ENCODE data around the gene APOC3.

APOC3 gene

GRCh38 chr11:116807601-116808261 is 22.0 kb upstream of the APOC3 start:
- no peak for DNase-seq

GRCh38 chr11:116808262-116809175 is 21.2 kb upstream of the APOC3 start:
- no peak for DNase-seq

- no peak for DNase-seq
Observed at GRCh38 chr11:116811194-116811593, 18.5 kb upstream of the APOC3 start.

DNA sequence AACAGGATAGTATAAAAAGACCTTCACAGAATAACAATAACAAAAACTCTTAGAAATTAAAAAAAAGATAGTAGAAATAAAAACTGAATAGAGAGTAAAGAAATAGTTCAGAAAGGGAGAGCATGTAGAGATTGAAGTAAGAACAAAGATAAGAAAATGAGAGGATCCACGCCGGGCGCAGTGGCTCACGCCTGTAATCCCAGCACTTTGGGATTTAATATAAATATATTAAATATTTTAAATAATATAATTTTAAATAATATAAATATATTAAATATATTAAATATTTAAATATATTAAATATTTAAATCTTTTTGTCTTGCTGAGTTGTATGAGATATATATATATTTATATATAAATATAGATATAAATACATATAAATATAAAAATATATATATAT is 17.6 kb upstream of the APOC3 start:
- no peak for DNase-seq

DNA sequence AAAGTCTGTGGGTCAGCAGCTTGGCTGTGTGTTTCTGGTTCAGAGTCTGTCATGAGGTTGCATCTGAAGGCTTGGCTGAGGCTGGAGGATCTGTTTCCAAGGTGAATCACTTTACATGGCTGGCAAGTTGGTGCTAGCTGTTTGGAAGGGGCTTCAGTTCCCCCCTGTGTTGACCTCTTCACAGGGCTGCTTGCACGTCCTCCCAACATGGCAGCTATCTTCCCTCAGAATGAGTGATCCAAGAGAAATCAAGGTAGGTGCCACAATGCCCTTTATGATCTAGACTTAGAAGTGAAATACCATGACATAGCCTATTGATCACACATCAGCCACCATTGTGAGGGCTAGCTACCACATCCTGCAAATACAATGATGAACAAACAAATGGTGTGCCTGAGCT is 16.5 kb upstream of the APOC3 start:
- DNase-seq = no peak

DNA sequence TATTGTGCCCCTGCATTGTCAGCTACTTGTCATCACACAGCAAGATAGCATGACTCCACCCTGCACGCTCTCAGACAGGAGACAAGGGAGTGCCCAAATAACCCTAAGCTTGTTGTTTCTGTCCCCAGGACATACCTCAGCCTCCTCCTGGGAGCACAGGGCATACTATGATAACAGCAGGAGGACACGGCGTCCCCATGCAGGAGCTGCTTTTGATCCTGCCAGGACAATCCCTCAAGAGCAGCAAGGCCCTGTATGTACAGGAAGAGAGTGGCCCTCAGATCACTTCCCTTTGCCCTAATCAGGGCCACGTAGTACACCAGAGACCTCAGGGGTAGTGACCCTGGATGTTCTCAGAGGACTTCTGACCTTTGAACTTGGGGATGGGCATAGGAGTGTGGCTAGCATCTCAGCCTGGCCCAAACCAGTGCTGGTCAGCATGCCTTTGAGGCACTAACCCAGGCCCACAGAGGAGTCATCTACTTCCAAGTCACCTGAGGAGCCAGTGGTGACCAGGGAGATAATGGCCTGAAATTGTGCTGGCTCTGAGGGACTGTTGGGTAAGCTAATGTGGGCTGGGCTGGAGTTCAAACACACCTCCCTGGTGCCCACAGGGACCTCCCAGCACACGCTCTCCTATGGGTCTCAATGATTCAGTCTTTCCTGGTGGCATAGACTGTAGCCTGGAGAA is 15.8 kb upstream of the APOC3 start:
- no peak for DNase-seq

GRCh38 chr11:116814502-116814901 is 15.2 kb upstream of the APOC3 start:
- no peak for DNase-seq

GRCh38 chr11:116819049-116819448 is 10.7 kb upstream of the APOC3 start:
- no peak for DNase-seq

DNA sequence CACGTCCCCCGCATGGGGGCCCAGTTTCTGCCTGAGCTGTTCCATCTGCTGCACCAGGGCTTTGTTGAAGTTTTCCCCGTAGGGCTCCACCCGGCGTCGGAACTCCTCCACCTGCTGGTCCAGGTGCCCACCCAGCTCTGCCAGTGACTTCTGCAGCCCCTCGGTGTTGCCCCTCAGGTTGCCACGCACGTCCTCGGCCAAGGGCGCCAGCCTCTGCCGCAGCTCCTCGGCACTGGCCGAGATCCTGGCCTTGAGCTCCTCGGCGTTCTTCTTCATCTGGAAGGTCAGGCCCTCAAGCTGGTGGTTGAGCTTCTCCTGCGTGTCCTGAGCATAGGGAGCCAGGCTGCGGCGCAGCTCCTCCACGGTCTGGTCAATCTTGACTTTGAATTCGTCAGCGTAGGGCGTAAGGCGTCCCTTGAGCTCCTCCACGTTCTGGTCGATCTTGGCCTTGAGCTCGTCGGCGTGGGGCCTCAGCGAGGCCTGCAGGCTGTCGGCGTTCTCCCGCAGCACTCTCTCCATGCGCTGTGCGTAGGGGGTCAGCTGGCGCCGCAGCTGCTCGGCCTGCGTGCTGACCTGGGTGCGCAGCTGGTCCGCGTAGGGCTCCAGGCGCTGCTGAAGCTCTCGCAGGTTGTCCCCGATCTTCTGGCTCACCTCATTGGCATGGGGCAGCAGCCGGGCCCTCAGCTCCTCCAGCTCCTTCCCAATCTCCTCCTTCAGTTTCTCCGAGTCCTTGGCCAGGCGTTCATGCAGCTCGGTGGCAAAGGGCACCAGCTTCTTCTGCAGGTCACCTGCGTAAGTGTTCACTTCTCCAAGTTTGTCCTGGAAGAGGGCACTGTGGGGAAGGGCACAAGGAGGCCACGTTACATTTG is 8.4 kb upstream of the APOC3 start:
- no peak for DNase-seq

GRCh38 chr11:116822575-116822974 is 7.1 kb upstream of the APOC3 start:
- DNase-seq = no peak

- DNase-seq = no peak
Observed at GRCh38 chr11:116823031-116823843, 6.5 kb upstream of the APOC3 start, which contains the start of gene APOA4. Gene APOA4 (minus strand): TSS chr11:116823304. CDS start chr11:116823191, 113 bp downstream.

DNA sequence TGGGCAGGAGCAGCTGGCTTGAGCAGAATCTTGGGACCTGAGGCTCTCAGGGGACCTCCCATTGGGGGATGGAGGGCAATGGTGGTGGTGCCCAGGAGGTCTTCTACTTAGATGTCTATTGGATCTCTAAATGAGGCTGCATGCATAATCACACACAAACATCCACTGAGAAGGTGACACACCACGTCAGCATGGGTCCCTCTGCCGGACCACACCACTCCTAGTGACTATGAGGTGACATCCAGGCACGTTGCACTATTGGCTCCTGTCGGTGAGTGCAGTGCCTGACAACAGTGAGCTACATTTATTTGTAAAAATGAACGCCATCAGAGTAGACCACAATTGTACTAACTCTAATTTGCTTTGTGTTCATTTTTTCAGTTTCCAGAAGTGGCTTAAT is 4.3 kb upstream of the APOC3 start:
- no peak for DNase-seq

GRCh38 chr11:116825854-116826750 is 3.6 kb upstream of the APOC3 start:
- DNase-seq = no peak

GRCh38 chr11:116826751-116827431 is 2.8 kb upstream of the APOC3 start:
- DNase-seq = no peak

GRCh38 chr11:116827461-116827860 is 2.2 kb upstream of the APOC3 start:
- no peak for DNase-seq

GRCh38 chr11:116828632-116829524 is 829 bp upstream of the APOC3 start:
- DNase-seq = no peak

DNA sequence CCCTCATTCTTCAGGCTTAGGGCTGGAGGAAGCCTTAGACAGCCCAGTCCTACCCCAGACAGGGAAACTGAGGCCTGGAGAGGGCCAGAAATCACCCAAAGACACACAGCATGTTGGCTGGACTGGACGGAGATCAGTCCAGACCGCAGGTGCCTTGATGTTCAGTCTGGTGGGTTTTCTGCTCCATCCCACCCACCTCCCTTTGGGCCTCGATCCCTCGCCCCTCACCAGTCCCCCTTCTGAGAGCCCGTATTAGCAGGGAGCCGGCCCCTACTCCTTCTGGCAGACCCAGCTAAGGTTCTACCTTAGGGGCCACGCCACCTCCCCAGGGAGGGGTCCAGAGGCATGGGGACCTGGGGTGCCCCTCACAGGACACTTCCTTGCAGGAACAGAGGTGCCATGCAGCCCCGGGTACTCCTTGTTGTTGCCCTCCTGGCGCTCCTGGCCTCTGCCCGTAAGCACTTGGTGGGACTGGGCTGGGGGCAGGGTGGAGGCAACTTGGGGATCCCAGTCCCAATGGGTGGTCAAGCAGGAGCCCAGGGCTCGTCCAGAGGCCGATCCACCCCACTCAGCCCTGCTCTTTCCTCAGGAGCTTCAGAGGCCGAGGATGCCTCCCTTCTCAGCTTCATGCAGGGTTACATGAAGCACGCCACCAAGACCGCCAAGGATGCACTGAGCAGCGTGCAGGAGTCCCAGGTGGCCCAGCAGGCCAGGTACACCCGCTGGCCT is 641 bp downstream of the APOC3 start:
- DNase-seq = no peak

GRCh38 chr11:116831790-116832349 is 2.2 kb downstream of the APOC3 start:
- no peak for DNase-seq

Data from CD4-positive, alpha-beta T cell treated with Interleukin-17A for 4 hours (primary cell).